Caco-2 (cell line): ENCODE measurements around the gene PLCB4. TPM values are rescaled to one million over a fixed set of nuclear protein-coding genes. Genes with fewer than 3 reads are reported as not detected.

Experiments used
- BruUV-seq: library from RNA; stranded (reverse); fragments of 400-500 nt; replicated peaks from 2 replicates; lab custom pipeline; 2021; lab: Mats Ljungman, UMichigan
- CTCF ChIA-PET: fragments of 300-600 bp; sonication (Branson Sonifier 250); formaldehyde crosslinking; loops from one replicate; lab custom pipeline; 2022; ENCODE audit warnings: antibody characterized with exemption; lab: Charles Lee
- POLR2A ChIA-PET: fragments of 300-600 bp; sonication (Branson Sonifier 250); formaldehyde crosslinking; loops from one replicate; lab custom pipeline; 2022; ENCODE audit warnings: antibody characterized with exemption; lab: Charles Lee
- DNase-seq, 2 experiments: peaks; one replicate each; pipeline versions ENCODE4 v3.0.0 to v3.0.0-alpha.2; 2020 to 2022
- H3K27me3 ChIP-seq: replicated peaks from 2 replicates; pipeline ENCODE4 v1.6.0; 2011; ENCODE audit warnings: low read length; ENCODE audit not compliant: control insufficient read depth, insufficient read depth
- H3K36me3 ChIP-seq: 2 replicates; pipeline ENCODE4 v1.5.1; 2011; ENCODE audit warnings: low read length; ENCODE audit not compliant: control insufficient read depth, insufficient read depth
- H3K4me1 ChIP-seq: fragments of 250-450 bp; sonication (Bioruptor Pico); 2 replicates; pipeline ENCODE4 v1.5.1; 2020; ENCODE audit warnings: mild to moderate bottlenecking
- H3K4me3 ChIP-seq: 2 replicates; pipeline ENCODE4 v1.5.1; 2011; ENCODE audit warnings: low read depth, mild to moderate bottlenecking, control low read depth, low read length
- H3K9me3 ChIP-seq: fragments of 250-450 bp; sonication (Bioruptor Pico); 2 replicates; pipeline ENCODE4 v1.5.1; 2020; ENCODE audit warnings: mild to moderate bottlenecking, moderate library complexity
- H3K27ac Mint-ChIP-seq: one replicate; pipeline ENCODE4 v1.8.0; 2022; ENCODE audit warnings: mixed read lengths; ENCODE audit not compliant: unreplicated experiment
- H3K27me3 Mint-ChIP-seq: one replicate; pipeline ENCODE4 v1.8.0; 2022; ENCODE audit warnings: mixed read lengths; ENCODE audit not compliant: insufficient read depth, unreplicated experiment
- H3K36me3 Mint-ChIP-seq: one replicate; pipeline ENCODE4 v1.8.0; 2022; ENCODE audit warnings: mild to moderate bottlenecking, mixed read lengths; ENCODE audit not compliant: insufficient read depth, unreplicated experiment
- H3K4me1 Mint-ChIP-seq: one replicate; pipeline ENCODE4 v1.8.0; 2022; ENCODE audit warnings: low read depth, mixed read lengths; ENCODE audit not compliant: unreplicated experiment
- H3K4me3 Mint-ChIP-seq: one replicate; pipeline ENCODE4 v1.8.0; 2022; ENCODE audit warnings: mild to moderate bottlenecking, moderate library complexity, mixed read lengths; ENCODE audit not compliant: unreplicated experiment
- H3K9me3 Mint-ChIP-seq: one replicate; pipeline ENCODE4 v1.8.0; 2022; ENCODE audit warnings: mixed read lengths; ENCODE audit not compliant: unreplicated experiment
- intact Hi-C: fragments of 100-400 bp; cut with micrococcal nuclease; formaldehyde crosslinking; loops from one replicate; pipeline ENCODE4 v1.10.0; 2022; ENCODE audit not compliant: unreplicated experiment
- total RNA-seq: library from RNA; stranded (reverse); gene quantifications from 2 replicates; pipeline ENCODE4 v1.2.3, GENCODE V29; 2022
- TF ChIP-seq, protein P1 (sequence below), 2 experiments: fragments of 200-600 bp in 1 of 2; IDR thresholded peaks; 1 replicate in 1 of 2; 2 replicates in 1 of 2; pipeline versions ENCODE4 v1.5.1 to v1.8.0; 2011 to 2022; ENCODE audit warnings: antibody characterized with exemption in 1 of 2, control low read depth in 1 of 2, inconsistent platforms in 1 of 2, low read depth in 1 of 2, low read length in 1 of 2, mild to moderate bottlenecking in 1 of 2, moderate library complexity in 1 of 2; ENCODE audit not compliant: insufficient read depth in 1 of 2, severe bottlenecking in 1 of 2, unreplicated experiment in 1 of 2

PLCB4 gene
- total RNA-seq, 1 experiment from 2014 or later: 3.0 TPM

DNA sequence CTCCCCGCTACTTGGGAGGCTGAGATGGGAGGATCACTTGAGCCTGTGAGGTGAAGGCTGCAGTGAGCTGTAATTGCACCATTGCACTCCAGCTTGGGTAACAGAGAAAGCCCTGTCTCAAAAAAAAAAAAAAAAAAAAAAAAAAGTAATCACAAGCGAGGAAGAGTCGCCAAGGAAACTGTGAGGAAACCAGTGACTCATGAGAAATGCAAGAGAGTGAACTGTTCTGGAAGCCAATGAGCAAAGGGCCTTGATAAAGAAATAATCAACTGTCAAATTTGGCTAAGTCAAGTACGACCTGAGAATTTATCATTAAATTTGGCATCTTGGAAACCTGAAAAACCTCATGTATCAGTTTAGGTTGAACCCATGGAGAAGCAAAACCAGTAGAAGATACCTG is 429.4 kb downstream of the PLCB4 start:
- POLR2A ChIA-PET: no interaction called here
- Histone ChIP-seq H3K9me3 (no peaks in the 10 kb centered on the region), H3K36me3 (no peaks in the 10 kb centered on the region), H3K27me3 (no peaks in the 10 kb centered on the region; the same call in 1 of the 2 replicates), H3K4me1 (no peaks in the 10 kb centered on the region), H3K4me3 (no peak overlapping the region)
- CTCF ChIA-PET: no interaction called here
- Mint-ChIP-seq H3K4me1 (no peaks in the 10 kb centered on the region), H3K4me3 (no peak overlapping the region), H3K9me3 (no peaks in the 10 kb centered on the region), H3K27ac (no peak overlapping the region), H3K36me3 (no peaks in the 10 kb centered on the region), H3K27me3 (peaks cover 6% of the 10 kb centered on the region)
- intact Hi-C loops: no loop called here
- no TSS peak for BruUV-seq
- no peak for DNase-seq
- TF ChIP-seq, protein P1, sequence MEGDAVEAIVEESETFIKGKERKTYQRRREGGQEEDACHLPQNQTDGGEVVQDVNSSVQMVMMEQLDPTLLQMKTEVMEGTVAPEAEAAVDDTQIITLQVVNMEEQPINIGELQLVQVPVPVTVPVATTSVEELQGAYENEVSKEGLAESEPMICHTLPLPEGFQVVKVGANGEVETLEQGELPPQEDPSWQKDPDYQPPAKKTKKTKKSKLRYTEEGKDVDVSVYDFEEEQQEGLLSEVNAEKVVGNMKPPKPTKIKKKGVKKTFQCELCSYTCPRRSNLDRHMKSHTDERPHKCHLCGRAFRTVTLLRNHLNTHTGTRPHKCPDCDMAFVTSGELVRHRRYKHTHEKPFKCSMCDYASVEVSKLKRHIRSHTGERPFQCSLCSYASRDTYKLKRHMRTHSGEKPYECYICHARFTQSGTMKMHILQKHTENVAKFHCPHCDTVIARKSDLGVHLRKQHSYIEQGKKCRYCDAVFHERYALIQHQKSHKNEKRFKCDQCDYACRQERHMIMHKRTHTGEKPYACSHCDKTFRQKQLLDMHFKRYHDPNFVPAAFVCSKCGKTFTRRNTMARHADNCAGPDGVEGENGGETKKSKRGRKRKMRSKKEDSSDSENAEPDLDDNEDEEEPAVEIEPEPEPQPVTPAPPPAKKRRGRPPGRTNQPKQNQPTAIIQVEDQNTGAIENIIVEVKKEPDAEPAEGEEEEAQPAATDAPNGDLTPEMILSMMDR (IDR thresholded peaks at IDR 0.05; ENCODE audit: insufficient read depth in 1 of 2, low read depth in 1 of 2, low read length in 1 of 2, severe bottlenecking in 1 of 2, unreplicated experiment in 1 of 2): no peak

DNA sequence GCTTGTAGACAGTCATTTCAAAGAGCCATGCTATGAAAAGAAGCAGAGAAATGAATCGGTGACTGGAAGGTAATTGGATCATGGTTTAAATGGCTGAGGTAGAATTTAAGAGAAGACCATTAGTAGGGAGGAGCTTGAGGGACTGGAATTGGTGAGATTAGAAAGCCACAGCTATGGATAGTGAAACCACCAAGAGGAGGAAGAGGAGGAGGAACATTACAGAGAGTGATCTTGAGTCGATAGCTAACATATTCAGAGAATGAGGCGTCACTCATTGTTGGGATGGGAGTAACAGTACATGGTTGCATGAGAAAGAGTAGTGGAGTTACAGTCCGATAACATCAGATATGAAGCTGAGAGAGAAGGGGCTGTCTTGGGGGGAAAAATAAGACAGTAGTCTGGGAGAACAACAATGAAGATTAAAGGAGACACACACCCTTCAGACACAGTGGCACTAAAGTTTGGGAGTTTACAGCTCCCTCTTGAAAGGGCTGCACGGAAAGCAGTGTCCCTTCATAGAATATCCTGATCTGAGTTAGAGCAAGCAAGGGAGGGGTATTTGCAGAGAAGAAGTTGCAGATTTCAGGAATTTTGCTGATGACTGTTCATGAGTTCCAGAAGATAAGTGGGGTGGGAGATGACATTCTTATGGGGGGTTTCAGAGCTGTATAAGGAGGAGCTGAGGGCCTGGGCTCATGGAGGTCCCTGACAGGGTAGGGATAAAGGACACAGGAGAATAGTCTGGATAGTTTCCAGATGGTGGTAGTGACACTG is 430.4 kb downstream of the PLCB4 start:
- H3K27me3 ChIP-seq: no peaks in the 10 kb centered on the region; the same call in 1 of the 2 replicates
- H3K4me1 ChIP-seq: no peaks in the 10 kb centered on the region
- Mint-ChIP-seq H3K9me3 (no peaks in the 10 kb centered on the region), H3K4me3 (no peak overlapping the region), H3K36me3 (no peaks in the 10 kb centered on the region), H3K27ac (no peak overlapping the region), H3K4me1 (no peaks in the 10 kb centered on the region), H3K27me3 (peaks cover 6% of the 10 kb centered on the region)
- TF ChIP-seq, protein P1 (IDR thresholded peaks at IDR 0.05; ENCODE audit: insufficient read depth in 1 of 2, low read depth in 1 of 2, low read length in 1 of 2, severe bottlenecking in 1 of 2, unreplicated experiment in 1 of 2): no peak
- ChIA-PET CTCF (no interaction called here), POLR2A (no interaction called here)
- H3K4me3 ChIP-seq: no peak overlapping the region
- no TSS peak for BruUV-seq
- no peaks in the 10 kb centered on the region for H3K36me3 ChIP-seq
- DNase-seq: no peak
- intact Hi-C loops: no loop called here
- no peaks in the 10 kb centered on the region for H3K9me3 ChIP-seq

DNA sequence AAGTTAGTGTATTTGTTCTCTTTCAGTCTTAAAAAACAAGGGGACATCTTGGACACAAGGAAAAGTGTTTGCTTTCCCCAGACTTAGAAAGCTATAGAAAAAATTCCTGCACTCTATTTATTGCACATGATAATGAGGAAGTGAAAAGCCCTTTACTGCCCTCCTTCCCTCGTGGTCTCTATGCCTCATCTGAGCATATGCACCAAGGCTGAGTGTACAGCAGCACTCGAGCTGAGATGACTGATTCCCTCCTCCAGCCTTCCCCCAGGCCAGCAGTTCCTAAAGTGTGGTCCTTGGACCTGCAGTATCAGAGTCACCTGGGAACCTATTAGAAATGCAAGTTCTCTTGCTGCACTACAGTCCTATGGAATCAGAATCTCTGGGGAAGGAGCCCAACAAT is 431.2 kb downstream of the PLCB4 start:
- TF ChIP-seq, protein P1 (IDR thresholded peaks at IDR 0.05; ENCODE audit: insufficient read depth in 1 of 2, low read depth in 1 of 2, low read length in 1 of 2, severe bottlenecking in 1 of 2, unreplicated experiment in 1 of 2): no peak
- no peak overlapping the region for H3K4me3 ChIP-seq
- H3K9me3 Mint-ChIP-seq: no peaks in the 10 kb centered on the region
- POLR2A ChIA-PET: no interaction called here
- no TSS peak for BruUV-seq
- CTCF ChIA-PET: no interaction called here
- H3K4me1 ChIP-seq: no peaks in the 10 kb centered on the region
- H3K36me3 ChIP-seq: no peaks in the 10 kb centered on the region
- H3K27me3 Mint-ChIP-seq: peaks cover 6% of the 10 kb centered on the region
- no peaks in the 10 kb centered on the region; the same call in 1 of the 2 replicates for H3K27me3 ChIP-seq
- intact Hi-C loops: no loop called here
- no peaks in the 10 kb centered on the region for H3K36me3 Mint-ChIP-seq
- no peak overlapping the region for H3K27ac Mint-ChIP-seq
- H3K9me3 ChIP-seq: no peaks in the 10 kb centered on the region
- no peaks in the 10 kb centered on the region for H3K4me1 Mint-ChIP-seq
- no peak overlapping the region for H3K4me3 Mint-ChIP-seq
- no peak for DNase-seq
